SK-N-SH (cell line): Measurements from ENCODE around the gene DOCK4. TPM values are rescaled to one million over a fixed set of nuclear protein-coding genes. Genes with fewer than 3 reads are reported as not detected.

Source experiments
- CTCF ChIA-PET: fragments of 300-600, 350-600 bp; formaldehyde crosslinking; extraction: SDS; loops from one replicate; lab custom pipeline; 2021; lab: Yijun Ruan, JAX
- POLR2A ChIA-PET: fragments of 350-600 bp; sonication (Branson Sonifier 250); formaldehyde crosslinking; extraction: SDS; loops from one replicate; lab custom pipeline; 2020; ENCODE audit warnings: antibody characterized with exemption, inconsistent platforms; lab: Yijun Ruan, JAX
- DNase-seq: peaks from one replicate; pipeline ENCODE4 v3.0.0; 2012
- H2AFZ ChIP-seq: fragments of 200-600 bp; sonication (generic); 2 replicates; pipeline ENCODE4 v1.8.1; 2016; ENCODE audit warnings: antibody characterized with exemption, mild to moderate bottlenecking, low read depth
- H3F3A ChIP-seq: fragments of 200-600 bp; sonication (generic); replicated peaks from 2 replicates; pipeline ENCODE3; 2016; ENCODE audit warnings: antibody characterized with exemption, mild to moderate bottlenecking; ENCODE audit not compliant: insufficient read depth
- H3K27ac ChIP-seq, 2 experiments: fragments of 200-500 bp in 1 of 2; fragments of 200-600 bp in 1 of 2; sonication (Bioruptor generic) in 1 of 2; sonication (generic), shearing (Covaris generic) in 1 of 2; 2 replicates each; pipeline versions ENCODE4 v1.5.1 to v1.6.1; 2014 to 2016; ENCODE audit warnings: low read depth in 2 of 2, inconsistent platforms in 1 of 2, low read length in 1 of 2, mild to moderate bottlenecking in 1 of 2, mixed read lengths in 1 of 2
- H3K27me3 ChIP-seq: fragments of 200-600 bp; sonication (generic), shearing (Covaris generic); 2 replicates; pipeline ENCODE4 v1.6.1; 2016; ENCODE audit warnings: mixed run types; ENCODE audit not compliant: insufficient read depth
- H3K36me3 ChIP-seq, 2 experiments: fragments of 200-500 bp in 1 of 2; fragments of 200-600 bp in 1 of 2; sonication (Bioruptor generic) in 1 of 2; sonication (generic) in 1 of 2; replicated peaks in 1 of 2; 2 replicates each; pipeline versions ENCODE3 to v1.5.1; 2014 to 2016; ENCODE audit warnings: low read length in 1 of 2, mild to moderate bottlenecking in 1 of 2; ENCODE audit not compliant: insufficient read depth in 2 of 2, control insufficient read depth in 1 of 2
- H3K4me1 ChIP-seq, 2 experiments: fragments of 200-500 bp in 1 of 2; fragments of 200-600 bp in 1 of 2; sonication (Bioruptor generic) in 1 of 2; sonication (generic), shearing (Covaris generic) in 1 of 2; 2 replicates each; pipeline versions ENCODE4 v1.5.1 to v1.6.1; 2014 to 2016; ENCODE audit warnings: low read depth in 1 of 2, low read length in 1 of 2, mixed run types in 1 of 2; ENCODE audit not compliant: insufficient read depth in 2 of 2, control insufficient read depth in 1 of 2
- H3K4me2 ChIP-seq: fragments of 200-600 bp; sonication (generic), shearing (Covaris generic); 2 replicates; pipeline ENCODE4 v1.6.1; 2017; ENCODE audit warnings: mixed run types
- H3K4me3 ChIP-seq, 2 experiments: fragments of 200-500 bp in 1 of 2; fragments of 200-600 bp in 1 of 2; sonication (Bioruptor generic) in 1 of 2; sonication (generic), shearing (Covaris generic) in 1 of 2; 2 replicates each; pipeline versions ENCODE4 v1.5.1 to v1.8.1; 2014 to 2016; ENCODE audit warnings: low read depth in 2 of 2, inconsistent platforms in 1 of 2, low read length in 1 of 2, mild to moderate bottlenecking in 1 of 2, mixed read lengths in 1 of 2, moderate library complexity in 1 of 2
- H3K79me2 ChIP-seq: fragments of 200-600 bp; sonication (generic); 2 replicates; pipeline ENCODE4 v1.8.1; 2017; ENCODE audit warnings: mild to moderate bottlenecking; ENCODE audit not compliant: insufficient read depth
- H3K9ac ChIP-seq: fragments of 200-600 bp; sonication (generic); 2 replicates; pipeline ENCODE4 v1.6.1; 2017; ENCODE audit warnings: mixed run types
- H3K9me2 ChIP-seq: fragments of 200-600 bp; sonication (generic); 2 replicates; pipeline ENCODE4 v1.6.1; 2017; ENCODE audit warnings: mixed run types
- H3K9me3 ChIP-seq: fragments of 200-600 bp; sonication (generic); 2 replicates; pipeline ENCODE4 v1.6.1; 2017; ENCODE audit warnings: mixed run types, mild to moderate bottlenecking, moderate library complexity
- H4K20me1 ChIP-seq: fragments of 200-600 bp; sonication (generic); 2 replicates; pipeline ENCODE4 v1.6.1; 2017; ENCODE audit warnings: mild to moderate bottlenecking, mixed run types; ENCODE audit not compliant: insufficient read depth
- ELF1 ChIP-seq: IDR thresholded peaks from 2 replicates; pipeline ENCODE4 v1.4.0; 2012
- EZH2phosphoT487 ChIP-seq: fragments of 200-600 bp; sonication (generic); IDR thresholded peaks from 2 replicates; pipeline ENCODE4 v1.6.1; 2017; ENCODE audit warnings: low read depth, mixed run types, mild to moderate bottlenecking, antibody characterized with exemption, moderate library complexity, borderline replicate concordance
- FOXJ3 ChIP-seq: sonication (generic); formaldehyde crosslinking; IDR thresholded peaks from 2 replicates; pipeline ENCODE4 v1.5.1; 2020; ENCODE audit warnings: mild to moderate bottlenecking, missing genetic modification reagents
- FOXM1 ChIP-seq: IDR thresholded peaks from 2 replicates; pipeline ENCODE4 v1.4.0; 2012; ENCODE audit warnings: low read depth, mild to moderate bottlenecking
- GATA2 ChIP-seq: sonication (generic); formaldehyde crosslinking; IDR thresholded peaks from 2 replicates; pipeline ENCODE4 v1.5.0; 2020; ENCODE audit warnings: mild to moderate bottlenecking, missing genetic modification reagents
- JUND ChIP-seq: IDR thresholded peaks from 2 replicates; pipeline ENCODE4 v1.4.0; 2012
- MXI1 ChIP-seq: IDR thresholded peaks from 2 replicates; pipeline ENCODE4 v1.6.1; 2012; ENCODE audit warnings: mild to moderate bottlenecking, low read depth, low read length, improper control_type of control experiment
- NRF1 ChIP-seq: IDR thresholded peaks from 2 replicates; pipeline ENCODE4 v1.6.1; 2012; ENCODE audit warnings: low read depth, mild to moderate bottlenecking, low read length
- SIN3A ChIP-seq: IDR thresholded peaks from 2 replicates; pipeline ENCODE4 v1.6.1; 2012; ENCODE audit warnings: low read depth, mild to moderate bottlenecking, low read length, moderate library complexity, borderline replicate concordance
- SMC3 ChIP-seq: IDR thresholded peaks from 2 replicates; pipeline ENCODE4 v1.6.1; 2012; ENCODE audit warnings: low read depth, low read length, improper control_type of control experiment
- TAF1 ChIP-seq: IDR thresholded peaks from 2 replicates; pipeline ENCODE4 v1.6.1; 2012; ENCODE audit warnings: low read depth, mild to moderate bottlenecking, low read length, moderate library complexity, borderline replicate concordance
- TCF12 ChIP-seq: IDR thresholded peaks from 2 replicates; pipeline ENCODE4 v1.4.0; 2012
- YY1 ChIP-seq: IDR thresholded peaks from 2 replicates; pipeline ENCODE4 v1.4.0; 2012; ENCODE audit warnings: low read depth, mild to moderate bottlenecking
- WGBS: methylation state at CpG from one replicate; pipeline ENCODE4 v1.1.6; 2017; ENCODE audit warnings: low lambda C conversion rate; 5-methylcytosine and 5-hydroxymethylcytosine counted together
- polyA plus RNA-seq, 3 experiments: library from polyadenylated mRNA; depleted of rRNA; stranded (reverse); fragments of >200 nt; gene quantifications; 2 replicates each; pipeline ENCODE4 v1.2.3, GENCODE V29; 2012
- TF ChIP-seq, protein P1 (sequence below): IDR thresholded peaks from 2 replicates; pipeline ENCODE4 v1.6.1; 2012; ENCODE audit warnings: mild to moderate bottlenecking, low read depth, low read length, moderate library complexity
- TF ChIP-seq, protein P2 (sequence below): IDR thresholded peaks from 2 replicates; pipeline ENCODE4 v1.4.0; 2012; ENCODE audit warnings: low read depth, borderline replicate concordance

The DOCK4 gene
- polyA plus RNA-seq, 1 of the 3 experiments (the other 2 are of a cell fraction), result 8.5 TPM

DNA sequence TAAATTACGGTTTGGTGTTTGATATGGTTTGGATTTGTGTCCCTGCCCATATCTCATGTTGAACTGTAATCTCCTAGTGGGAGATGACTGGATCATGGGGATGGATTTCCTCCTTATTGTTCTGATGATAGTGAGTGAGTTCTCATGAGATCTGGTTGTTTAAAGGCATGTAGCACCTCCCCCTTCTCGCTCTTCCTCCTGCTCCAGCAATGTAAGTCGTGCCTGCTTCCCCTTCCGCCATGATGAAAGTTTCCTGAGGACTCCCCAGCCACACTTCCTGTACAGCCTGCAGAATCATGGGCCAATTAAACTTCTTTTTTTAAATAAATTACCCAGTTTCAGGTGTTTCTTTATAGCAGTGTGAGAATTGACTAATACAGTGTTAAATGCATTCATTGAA lies 116.6 kb downstream of the DOCK4 start:
- Histone ChIP-seq H3K4me1 (peaks cover 0 to 2% of the 10 kb centered on the region in 2 experiments; a peak in 2 of 4 replicates), H3K79me2 (no peaks in the 10 kb centered on the region), H3K9me2 (no peaks in the 10 kb centered on the region), H3K36me3 (no peaks in the 10 kb centered on the region), H3K4me3 (no peak overlapping the region), H3K27ac (no peak overlapping the region), H3K9ac (no peak overlapping the region), H3K4me2 (no peak overlapping the region), H3F3A (no peaks in the 10 kb centered on the region), H2AFZ (no peak overlapping the region), H3K9me3 (no peaks in the 10 kb centered on the region), H4K20me1 (no peaks in the 10 kb centered on the region), H3K27me3 (no peaks in the 10 kb centered on the region)
- ChIA-PET CTCF (interaction anchor here (1.0 to 2.3 kb wide), 2 partner anchors 10 to 19 kb away, joined by 3 to 11 read pairs; no protein-coding TSS in a partner anchor), POLR2A (no interaction called here)
- 94% methylated on average over 4 of the region's 4 CpGs for WGBS
- no peak for DNase-seq
- TF ChIP-seq SIN3A (no peak), EZH2phosphoT487 (no peak), ELF1 (no peak), GATA2 (CRISPR knock-in tag) (no peak), TCF12 (no peak), SMC3 (no peak), TAF1 (no peak), NRF1 (no peak), FOXM1 (no peak), YY1 (no peak), JUND (no peak), MXI1 (no peak), FOXJ3 (CRISPR knock-in tag) (no peak)
- TF ChIP-seq, protein P1, sequence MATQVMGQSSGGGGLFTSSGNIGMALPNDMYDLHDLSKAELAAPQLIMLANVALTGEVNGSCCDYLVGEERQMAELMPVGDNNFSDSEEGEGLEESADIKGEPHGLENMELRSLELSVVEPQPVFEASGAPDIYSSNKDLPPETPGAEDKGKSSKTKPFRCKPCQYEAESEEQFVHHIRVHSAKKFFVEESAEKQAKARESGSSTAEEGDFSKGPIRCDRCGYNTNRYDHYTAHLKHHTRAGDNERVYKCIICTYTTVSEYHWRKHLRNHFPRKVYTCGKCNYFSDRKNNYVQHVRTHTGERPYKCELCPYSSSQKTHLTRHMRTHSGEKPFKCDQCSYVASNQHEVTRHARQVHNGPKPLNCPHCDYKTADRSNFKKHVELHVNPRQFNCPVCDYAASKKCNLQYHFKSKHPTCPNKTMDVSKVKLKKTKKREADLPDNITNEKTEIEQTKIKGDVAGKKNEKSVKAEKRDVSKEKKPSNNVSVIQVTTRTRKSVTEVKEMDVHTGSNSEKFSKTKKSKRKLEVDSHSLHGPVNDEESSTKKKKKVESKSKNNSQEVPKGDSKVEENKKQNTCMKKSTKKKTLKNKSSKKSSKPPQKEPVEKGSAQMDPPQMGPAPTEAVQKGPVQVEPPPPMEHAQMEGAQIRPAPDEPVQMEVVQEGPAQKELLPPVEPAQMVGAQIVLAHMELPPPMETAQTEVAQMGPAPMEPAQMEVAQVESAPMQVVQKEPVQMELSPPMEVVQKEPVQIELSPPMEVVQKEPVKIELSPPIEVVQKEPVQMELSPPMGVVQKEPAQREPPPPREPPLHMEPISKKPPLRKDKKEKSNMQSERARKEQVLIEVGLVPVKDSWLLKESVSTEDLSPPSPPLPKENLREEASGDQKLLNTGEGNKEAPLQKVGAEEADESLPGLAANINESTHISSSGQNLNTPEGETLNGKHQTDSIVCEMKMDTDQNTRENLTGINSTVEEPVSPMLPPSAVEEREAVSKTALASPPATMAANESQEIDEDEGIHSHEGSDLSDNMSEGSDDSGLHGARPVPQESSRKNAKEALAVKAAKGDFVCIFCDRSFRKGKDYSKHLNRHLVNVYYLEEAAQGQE, result no peak
- TF ChIP-seq, protein P2, sequence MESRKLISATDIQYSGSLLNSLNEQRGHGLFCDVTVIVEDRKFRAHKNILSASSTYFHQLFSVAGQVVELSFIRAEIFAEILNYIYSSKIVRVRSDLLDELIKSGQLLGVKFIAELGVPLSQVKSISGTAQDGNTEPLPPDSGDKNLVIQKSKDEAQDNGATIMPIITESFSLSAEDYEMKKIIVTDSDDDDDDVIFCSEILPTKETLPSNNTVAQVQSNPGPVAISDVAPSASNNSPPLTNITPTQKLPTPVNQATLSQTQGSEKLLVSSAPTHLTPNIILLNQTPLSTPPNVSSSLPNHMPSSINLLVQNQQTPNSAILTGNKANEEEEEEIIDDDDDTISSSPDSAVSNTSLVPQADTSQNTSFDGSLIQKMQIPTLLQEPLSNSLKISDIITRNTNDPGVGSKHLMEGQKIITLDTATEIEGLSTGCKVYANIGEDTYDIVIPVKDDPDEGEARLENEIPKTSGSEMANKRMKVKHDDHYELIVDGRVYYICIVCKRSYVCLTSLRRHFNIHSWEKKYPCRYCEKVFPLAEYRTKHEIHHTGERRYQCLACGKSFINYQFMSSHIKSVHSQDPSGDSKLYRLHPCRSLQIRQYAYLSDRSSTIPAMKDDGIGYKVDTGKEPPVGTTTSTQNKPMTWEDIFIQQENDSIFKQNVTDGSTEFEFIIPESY, result no peak
